ENCODE data around the gene KRTAP10-10.

GRCh38 chr21:44650265-44650972 is 13.3 kb downstream of the KRTAP10-10 start:
- TF ChIP-seq CTCF (IDR thresholded peaks at IDR 0.05) (no peak), POLR2A (IDR thresholded peaks at IDR 0.05) (no peak)
